IPS-18c (cell line): ENCODE results near the gene IQCH.
"Not testable (repeated sequence)": the region's sequence is repeated elsewhere in the genome, so short reads cannot be mapped to it uniquely, and the experiment has no call there.

ENCODE experiments used
- H3K4me3 ChIP-seq: 2 replicates; pipeline ENCODE4 v1.7.0; 2013; ENCODE audit warnings: low read depth, mild to moderate bottlenecking, low read length, moderate library complexity; ENCODE audit not compliant: insufficient read depth
- H3K9me3 ChIP-seq: one replicate; pipeline ENCODE4 v1.6.1; 2013; ENCODE audit warnings: mild to moderate bottlenecking, low read length, moderate library complexity; ENCODE audit not compliant: control insufficient read depth, insufficient read depth

IQCH gene

GRCh38 chr15:67363712-67364111 lies 109.1 kb downstream of the IQCH start:
- H3K9me3 ChIP-seq, H3K4me3 ChIP-seq: not testable (repeated sequence)

DNA sequence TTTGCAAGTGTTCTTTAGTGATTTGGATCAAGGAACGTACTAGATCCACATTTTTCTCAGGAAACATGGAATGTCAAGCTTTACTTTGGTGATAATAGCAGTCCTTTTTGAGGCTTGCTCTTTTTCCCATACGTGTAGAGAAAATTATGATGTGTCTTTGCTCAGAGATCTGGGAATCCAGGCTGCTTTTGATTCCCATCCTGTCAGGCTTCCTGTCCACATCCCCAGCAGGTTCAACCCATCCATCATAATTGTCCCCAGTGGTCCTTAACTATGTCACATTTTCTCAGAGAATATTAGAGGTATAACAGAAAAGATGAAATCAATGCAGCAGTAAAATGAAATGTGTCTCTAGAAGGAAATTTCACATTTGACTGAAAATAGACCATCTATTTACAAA lies 111.4 kb downstream of the IQCH start:
- Histone ChIP-seq H3K9me3 (no peaks in the 10 kb centered on the region), H3K4me3 (no peak overlapping the region)

- no peak overlapping the region for H3K4me3 ChIP-seq
These were observed 112.3 kb downstream of the IQCH start for GRCh38 chr15:67366904-67367303.

DNA sequence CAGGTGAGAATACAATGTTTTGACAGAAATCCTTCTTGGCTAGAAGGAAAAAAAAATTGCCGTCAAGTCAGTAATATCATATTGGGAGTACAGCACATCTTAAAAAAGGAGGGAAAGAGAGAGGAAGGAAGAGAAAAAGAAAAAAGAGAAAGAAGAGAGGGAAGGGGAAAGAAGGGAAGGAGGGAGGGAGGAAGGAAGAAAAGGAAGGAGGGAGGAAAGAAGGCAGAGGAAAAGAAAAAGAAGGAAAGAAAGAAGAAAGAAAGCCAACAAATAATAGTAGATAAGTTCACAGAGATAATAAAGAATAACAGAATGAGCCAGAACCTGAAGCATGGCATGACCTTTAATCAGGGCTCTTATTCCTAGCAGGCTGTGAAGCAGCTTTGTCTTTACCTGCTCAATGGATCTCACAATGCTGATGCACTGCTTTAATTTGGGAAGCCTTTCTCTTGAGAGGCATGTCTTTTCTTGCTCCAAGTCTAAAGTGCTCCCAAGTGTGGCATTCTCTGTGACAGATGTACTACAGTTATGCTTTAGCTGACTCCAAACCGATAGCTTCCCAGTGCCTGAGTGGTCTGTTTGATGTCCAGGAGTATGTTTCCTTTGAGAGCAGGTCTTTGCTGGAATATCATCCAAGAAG lies 114.9 kb downstream of the IQCH start:
- H3K9me3 ChIP-seq = no peaks in the 10 kb centered on the region
- no peak overlapping the region for H3K4me3 ChIP-seq

More at GRCh38 chr15:67366904-67367303, 112.3 kb downstream of the IQCH start:
- H3K9me3 ChIP-seq = no peaks in the 10 kb centered on the region

DNA sequence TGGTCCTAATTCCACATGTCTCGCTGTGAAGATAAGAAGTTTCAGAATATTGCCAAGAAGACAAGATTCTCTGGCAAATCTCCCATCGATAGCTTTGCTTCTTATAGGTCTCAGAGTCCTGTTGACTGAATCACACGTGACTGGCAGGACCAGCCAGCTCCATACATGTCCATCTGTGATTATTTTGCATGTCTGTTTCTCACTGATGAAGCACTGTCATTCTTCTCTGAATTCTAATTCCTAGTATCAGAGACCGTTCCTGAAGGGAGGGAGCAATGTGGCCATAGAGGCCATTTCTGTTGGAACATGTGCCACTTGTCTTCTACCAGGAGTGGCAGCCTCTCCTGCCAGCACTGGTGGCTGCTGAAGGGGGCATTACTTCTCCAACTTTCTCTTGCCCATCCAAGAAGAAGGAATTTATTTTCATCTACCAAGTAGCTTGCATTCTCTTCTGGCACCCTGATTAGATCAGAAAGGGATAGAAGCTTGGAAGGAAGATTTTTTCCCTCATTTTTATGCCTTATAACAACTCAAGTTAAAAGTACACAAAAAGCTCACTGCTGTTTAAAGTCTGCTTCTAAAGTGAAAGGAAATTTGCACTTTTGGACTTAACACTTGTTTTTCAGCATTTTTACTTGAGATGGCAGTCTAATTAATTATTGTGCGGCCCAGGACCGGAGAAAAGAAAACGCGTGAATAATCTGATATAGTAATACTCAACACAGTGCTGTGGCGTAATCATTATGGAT lies 115.8 kb downstream of the IQCH start:
- Histone ChIP-seq H3K9me3 (no peaks in the 10 kb centered on the region), H3K4me3 (no peak overlapping the region)

- Histone ChIP-seq H3K9me3 (no peaks in the 10 kb centered on the region), H3K4me3 (no peak overlapping the region)
These were observed 118.0 kb downstream of the IQCH start for GRCh38 chr15:67372543-67372942.

DNA sequence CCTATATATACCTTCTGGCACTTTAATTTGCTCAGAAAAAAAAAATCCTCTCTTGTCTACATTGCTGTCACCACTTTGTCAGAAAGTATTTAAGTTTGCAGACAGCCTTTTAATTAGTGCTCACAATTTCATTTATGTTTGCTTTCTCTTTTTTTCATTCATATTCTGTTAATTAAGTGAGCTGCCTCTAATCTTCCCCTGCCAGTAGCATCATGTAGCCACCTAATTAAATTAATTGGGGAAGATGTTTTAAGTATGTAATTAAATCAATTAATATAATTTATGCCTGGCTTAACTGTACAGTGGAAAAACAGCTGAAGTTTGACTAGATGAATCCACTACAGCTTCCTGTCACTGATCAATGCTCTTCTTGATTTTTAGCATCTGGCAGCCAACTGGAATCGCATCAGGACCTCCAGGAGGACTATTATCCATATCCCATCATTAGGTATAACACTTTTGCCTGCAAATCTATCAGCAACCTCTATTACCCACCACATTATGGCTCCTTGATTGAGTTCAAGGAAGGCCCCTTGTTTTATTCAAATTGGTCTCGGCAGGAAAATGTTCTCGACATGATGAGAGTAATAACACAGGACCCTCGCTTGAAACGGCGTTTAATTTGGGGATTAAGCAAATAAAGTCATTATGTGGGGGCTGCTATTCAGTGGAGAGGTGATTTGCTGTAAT lies 118.5 kb downstream of the IQCH start:
- no peaks in the 10 kb centered on the region for H3K9me3 ChIP-seq

GRCh38 chr15:67373971-67374370 lies 119.4 kb downstream of the IQCH start:
- no peak overlapping the region for H3K4me3 ChIP-seq
- no peaks in the 10 kb centered on the region for H3K9me3 ChIP-seq

More for the DNA sequence above, 118.5 kb downstream of the IQCH start:
- H3K4me3 ChIP-seq = no peak overlapping the region

GRCh38 chr15:67379530-67379929 lies 124.9 kb downstream of the IQCH start:
- Histone ChIP-seq H3K9me3 (no peaks in the 10 kb centered on the region), H3K4me3 (no peak overlapping the region)

DNA sequence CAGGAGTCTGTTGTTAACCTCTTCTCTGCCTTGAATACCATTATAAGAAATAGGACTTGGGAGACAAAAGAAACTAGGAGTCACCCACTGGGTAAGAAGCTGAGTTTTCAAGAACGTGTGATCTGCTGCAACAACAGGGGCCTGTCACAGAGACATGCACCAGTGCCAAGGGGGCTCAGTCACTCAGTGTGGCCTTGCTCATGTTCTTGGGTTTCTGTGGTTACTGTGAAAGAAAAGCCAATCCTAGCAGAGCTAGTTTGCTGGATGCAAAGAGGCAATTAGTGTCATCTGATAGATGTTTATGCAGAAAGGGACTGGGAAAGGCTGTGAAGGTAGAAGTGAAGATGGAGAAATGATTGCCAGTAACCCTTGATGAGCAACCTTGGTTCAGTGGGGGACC lies 126.3 kb downstream of the IQCH start:
- H3K4me3 ChIP-seq = no peak overlapping the region
- H3K9me3 ChIP-seq = no peaks in the 10 kb centered on the region

GRCh38 chr15:67381416-67382045 lies 126.9 kb downstream of the IQCH start:
- Histone ChIP-seq H3K4me3 (no peak overlapping the region), H3K9me3 (no peaks in the 10 kb centered on the region)

DNA sequence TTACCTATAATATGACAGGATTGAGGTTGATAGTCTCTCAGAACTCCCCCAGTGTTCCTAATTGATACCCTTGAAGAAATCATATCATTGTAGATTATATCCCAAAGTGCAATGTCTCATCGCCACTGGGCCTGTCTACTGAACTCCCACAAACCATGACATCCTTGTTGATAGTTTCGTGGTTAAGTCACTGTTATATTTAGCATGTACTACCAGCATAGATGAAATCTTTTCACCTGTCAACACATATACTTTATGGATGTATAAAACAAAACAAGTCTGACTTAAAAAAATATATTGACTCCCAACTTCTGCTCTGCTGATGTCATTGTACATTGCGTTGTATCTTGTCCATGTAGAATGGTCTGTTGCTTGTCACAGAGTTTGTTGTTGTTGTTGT lies 128.1 kb downstream of the IQCH start:
- no peak overlapping the region for H3K4me3 ChIP-seq
- H3K9me3 ChIP-seq = no peaks in the 10 kb centered on the region

DNA sequence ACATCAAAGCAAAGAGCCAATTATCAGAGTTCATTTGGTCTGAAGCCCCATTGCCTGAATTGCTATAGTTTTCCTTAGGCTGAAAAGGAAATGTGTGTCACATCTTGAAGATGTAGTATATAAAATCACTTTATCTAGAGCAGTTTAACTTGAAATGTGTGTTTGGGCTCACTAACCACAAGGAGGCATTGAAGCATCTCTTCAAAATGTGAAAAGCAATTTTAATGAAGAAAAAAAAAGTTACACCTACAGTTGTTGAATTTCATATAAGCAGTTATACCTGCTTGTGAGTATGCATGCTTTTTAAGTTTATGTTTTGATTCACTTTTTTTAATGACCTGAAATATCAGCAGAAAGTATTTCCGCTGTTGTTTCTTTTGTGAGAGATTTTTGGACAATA lies 129.3 kb downstream of the IQCH start:
- H3K9me3 ChIP-seq = no peaks in the 10 kb centered on the region

GRCh38 chr15:67384761-67385160 lies 130.2 kb downstream of the IQCH start:
- Histone ChIP-seq H3K9me3 (no peaks in the 10 kb centered on the region), H3K4me3 (no peak overlapping the region)

More for the DNA sequence above, 129.3 kb downstream of the IQCH start:
- H3K4me3 ChIP-seq = no peak overlapping the region

DNA sequence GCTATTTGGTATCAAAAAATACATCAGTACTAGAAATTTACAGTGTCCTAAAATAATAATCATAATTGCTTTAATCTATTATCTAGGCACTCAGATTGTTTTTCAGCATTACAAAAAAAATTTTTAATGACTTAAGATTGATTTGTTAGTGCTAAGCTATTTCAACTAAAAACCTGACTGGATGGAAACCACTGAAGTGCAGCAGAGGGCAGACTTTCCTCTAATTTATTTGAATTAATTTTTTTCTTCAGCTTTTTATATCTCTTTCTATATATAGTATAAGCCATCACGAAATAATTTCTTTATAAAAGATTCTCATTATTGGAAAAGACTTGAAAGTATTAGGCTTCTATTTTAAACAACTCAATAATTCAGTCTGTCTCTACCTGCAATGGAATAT lies 131.4 kb downstream of the IQCH start:
- no peaks in the 10 kb centered on the region for H3K9me3 ChIP-seq
- H3K4me3 ChIP-seq = no peak overlapping the region

GRCh38 chr15:67386947-67387346 lies 132.4 kb downstream of the IQCH start:
- Histone ChIP-seq H3K4me3 (no peak overlapping the region), H3K9me3 (no peaks in the 10 kb centered on the region)

GRCh38 chr15:67389975-67390374 lies 135.4 kb downstream of the IQCH start:
- Histone ChIP-seq H3K9me3 (no peaks in the 10 kb centered on the region), H3K4me3 (no peak overlapping the region)
